ENCODE data around the gene BLVRB.

- TF ChIP-seq EP300 (IDR thresholded peaks at IDR 0.05) (no peak), POLR2AphosphoS5 (IDR thresholded peaks at IDR 0.05) (no peak), POLR2A (IDR thresholded peaks at IDR 0.05) (no peak), CTCF (IDR thresholded peaks at IDR 0.05) (no peak)
These were observed 65.0 kb downstream of the BLVRB start for GRCh38 chr19:40400559-40400958.
